ENCODE measurements around the gene WRAP73. TPM values are rescaled to one million over a fixed set of nuclear protein-coding genes. Genes with fewer than 3 reads are reported as not detected.

WRAP73 gene, protein sequence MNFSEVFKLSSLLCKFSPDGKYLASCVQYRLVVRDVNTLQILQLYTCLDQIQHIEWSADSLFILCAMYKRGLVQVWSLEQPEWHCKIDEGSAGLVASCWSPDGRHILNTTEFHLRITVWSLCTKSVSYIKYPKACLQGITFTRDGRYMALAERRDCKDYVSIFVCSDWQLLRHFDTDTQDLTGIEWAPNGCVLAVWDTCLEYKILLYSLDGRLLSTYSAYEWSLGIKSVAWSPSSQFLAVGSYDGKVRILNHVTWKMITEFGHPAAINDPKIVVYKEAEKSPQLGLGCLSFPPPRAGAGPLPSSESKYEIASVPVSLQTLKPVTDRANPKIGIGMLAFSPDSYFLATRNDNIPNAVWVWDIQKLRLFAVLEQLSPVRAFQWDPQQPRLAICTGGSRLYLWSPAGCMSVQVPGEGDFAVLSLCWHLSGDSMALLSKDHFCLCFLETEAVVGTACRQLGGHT
- total RNA-seq = 11.1 TPM

DNA sequence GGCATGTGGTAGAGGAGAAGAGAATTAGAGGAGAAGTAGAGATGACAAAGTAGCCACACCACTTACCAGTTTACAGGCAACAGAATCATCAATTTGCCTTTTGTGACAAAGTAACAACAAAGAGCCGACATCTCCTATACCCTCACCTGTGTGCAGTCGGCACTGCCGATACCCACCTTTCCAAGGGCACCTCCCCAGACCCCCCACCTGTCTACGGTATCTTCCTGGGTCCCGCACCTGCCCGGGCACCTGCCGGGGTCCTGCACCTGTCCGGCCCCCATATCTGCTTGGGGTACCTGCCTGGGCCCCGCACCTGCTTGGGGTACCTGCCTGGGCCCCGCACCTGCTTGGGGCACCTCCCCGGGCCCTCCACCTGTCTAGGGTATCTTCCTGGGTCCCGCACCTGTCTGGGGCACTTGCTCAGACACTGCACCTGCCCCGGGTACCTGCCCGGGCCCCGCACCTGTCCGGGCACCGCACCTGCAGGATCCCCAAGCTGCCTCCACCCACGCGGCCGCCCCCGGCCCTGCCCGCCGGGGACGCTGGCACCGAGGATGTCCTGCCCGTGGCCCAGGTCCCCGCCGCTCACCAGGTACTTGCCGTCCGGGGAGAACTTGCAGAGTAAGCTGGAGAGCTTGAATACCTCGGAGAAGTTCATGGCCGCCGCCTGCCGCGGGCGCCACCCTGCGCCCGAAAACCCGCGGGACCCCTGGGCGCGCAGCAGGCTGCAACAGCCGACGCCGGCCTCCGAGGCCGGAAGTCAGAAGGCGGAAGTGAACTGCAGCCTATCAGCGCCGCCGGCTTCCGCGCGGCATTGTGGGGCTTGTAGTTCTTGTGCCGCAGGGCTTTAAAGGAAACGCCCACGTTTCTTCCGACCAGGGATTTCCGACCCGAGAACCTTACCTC lies at the start of gene WRAP73:
Gene WRAP73 (minus strand): TSS at position 762 of the 906 bp plus-strand sequence. CDS start 104 bp downstream, at position 658.

GRCh38 chr1:3651930-3652547 lies 2.1 kb upstream of the WRAP73 start, which contains the start of gene TP73:
TSS of gene TP73 (plus strand) at chr1:3652516. CDS start at chr1:3682366, 29,850 bp downstream.

DNA sequence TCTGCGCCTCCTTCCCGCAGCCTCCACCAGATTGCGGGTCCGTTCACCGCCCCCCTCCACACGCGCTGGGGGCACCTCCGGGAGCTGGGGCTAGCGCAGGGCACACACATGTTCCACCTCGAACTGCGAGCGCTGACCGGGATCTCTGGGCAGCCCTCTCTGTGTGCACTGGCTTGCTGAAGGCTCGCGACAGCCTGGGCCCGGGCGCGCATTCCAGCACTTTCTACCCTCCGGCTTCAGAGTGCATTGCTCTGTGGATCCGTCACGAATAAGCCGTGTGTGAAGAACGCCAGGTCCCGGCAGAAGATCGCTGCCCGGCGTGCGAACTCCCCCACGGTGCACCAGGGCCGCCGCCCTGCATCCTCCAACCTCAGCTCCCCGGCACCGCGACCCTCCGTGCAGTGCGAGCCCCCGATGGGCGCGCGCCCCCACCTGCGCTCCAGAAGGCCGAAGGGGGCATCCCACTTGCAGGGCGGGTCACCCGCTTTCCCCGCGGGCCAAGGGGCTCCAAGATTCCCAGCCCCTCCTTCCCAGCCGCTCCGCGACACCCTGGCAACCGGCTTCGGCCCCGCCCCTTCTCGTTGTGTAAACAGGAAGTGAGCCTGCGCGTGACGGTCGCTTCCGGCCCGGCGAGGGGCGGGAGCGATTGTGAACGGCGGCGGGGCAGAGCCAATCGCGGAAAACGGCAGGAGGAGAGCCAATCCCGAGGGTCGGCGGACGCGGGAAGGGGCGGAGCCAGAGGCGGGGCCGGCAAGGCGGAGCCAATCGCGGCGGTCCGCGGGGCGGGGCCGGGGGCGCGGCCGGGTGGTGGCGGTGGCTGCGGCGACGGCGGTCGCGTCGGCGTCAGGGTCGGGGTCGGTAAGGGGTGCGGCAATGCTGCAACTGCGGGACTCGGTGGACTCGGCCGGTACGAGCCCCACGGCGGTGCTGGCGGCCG lies 25.4 kb downstream of the WRAP73 start, which contains the start of gene TPRG1L:
Gene TPRG1L (plus strand): TSS at position 816 of the 937 bp plus-strand sequence. CDS start 58 bp downstream, at position 874.

GRCh38 chr1:3611170-3612019 lies 38.5 kb downstream of the WRAP73 start, which contains the start of gene MEGF6:
TSS of gene MEGF6 (minus strand) at chr1:3611508. CDS start at chr1:3611268, 240 bp downstream.

Other genes with a start within 250 kb of the WRAP73 start
- 2.5 TPM for gene ARHGEF16, start 195.4 kb downstream of the WRAP73 start, total RNA-seq
- gene MEGF6, start 38.6 kb downstream of the WRAP73 start, total RNA-seq = 5.8 TPM
- gene TPRG1L, start 25.1 kb downstream of the WRAP73 start, total RNA-seq = 40.4 TPM
- 0.92 TPM for gene TP73, start 2.4 kb upstream of the WRAP73 start, total RNA-seq
- not detected for gene CCDC27, start 102.3 kb upstream of the WRAP73 start, total RNA-seq
- 0.92 TPM for gene SMIM1, start 122.6 kb upstream of the WRAP73 start, total RNA-seq
- gene LRRC47, start 146.4 kb upstream of the WRAP73 start, total RNA-seq = 32.1 TPM
- gene CEP104, start 207.1 kb upstream of the WRAP73 start, total RNA-seq = 24.9 TPM
- 6.5 TPM for gene DFFB, start 207.4 kb upstream of the WRAP73 start, total RNA-seq

Measured in diencephalon (tissue), 1 donor.